ENCODE data around the gene ATP6AP1.

- TF ChIP-seq CTCF (conservative IDR thresholded peaks at IDR 0.05) (no peak), EZH2 (IDR thresholded peaks at IDR 0.05; ENCODE audit: low read depth) (no peak)
Observed at GRCh38 chrX:154432210-154432609, 3.7 kb downstream of the ATP6AP1 start.
